ENCODE results near the gene TTC39A.

Gene TTC39A

GRCh38 chr1:51296383-51297357 lies 33.7 kb downstream of the TTC39A start:
- peak; percentile 67 to 69 for DNase-seq

- no peak for DNase-seq
Measured at GRCh38 chr1:51295926-51296325, 34.4 kb downstream of the TTC39A start.

- DNase-seq, result no peak
Measured at GRCh38 chr1:51294566-51295184, 35.7 kb downstream of the TTC39A start.

- no peak for DNase-seq
Measured at GRCh38 chr1:51293898-51294515, 36.4 kb downstream of the TTC39A start.

- no peak for DNase-seq
Measured at GRCh38 chr1:51290489-51290847, 39.9 kb downstream of the TTC39A start.

- DNase-seq, result no peak
Measured at GRCh38 chr1:51289676-51290488, 40.5 kb downstream of the TTC39A start.

GRCh38 chr1:51288578-51288977 lies 41.8 kb downstream of the TTC39A start:
- no peak for DNase-seq

- no peak for DNase-seq
Measured at GRCh38 chr1:51287966-51288365, 42.4 kb downstream of the TTC39A start.

GRCh38 chr1:51285055-51285454 lies 45.3 kb downstream of the TTC39A start:
- no peak for DNase-seq

- no peak for DNase-seq
Measured at GRCh38 chr1:51284487-51284954, 45.8 kb downstream of the TTC39A start.

GRCh38 chr1:51283979-51284378 lies 46.4 kb downstream of the TTC39A start:
- no peak for DNase-seq

GRCh38 chr1:51282605-51283004 lies 47.8 kb downstream of the TTC39A start:
- no peak for DNase-seq

GRCh38 chr1:51281807-51282206 lies 48.6 kb downstream of the TTC39A start:
- DNase-seq, result no peak

- DNase-seq, result no peak
Measured at GRCh38 chr1:51280321-51280978, 49.9 kb downstream of the TTC39A start.

- DNase-seq, result no peak
Measured at GRCh38 chr1:51276286-51276685, 54.1 kb downstream of the TTC39A start.

- no peak for DNase-seq
Measured at GRCh38 chr1:51274676-51275075, 55.7 kb downstream of the TTC39A start.

GRCh38 chr1:51272916-51273315 lies 57.4 kb downstream of the TTC39A start:
- DNase-seq, result no peak

- no peak for DNase-seq
Measured at GRCh38 chr1:51270751-51271150, 59.6 kb downstream of the TTC39A start.

GRCh38 chr1:51268634-51269033 lies 61.7 kb downstream of the TTC39A start:
- DNase-seq, result no peak

- DNase-seq, result no peak
Measured at GRCh38 chr1:51266791-51267190, 63.6 kb downstream of the TTC39A start.

GRCh38 chr1:51266181-51266580 lies 64.2 kb downstream of the TTC39A start:
- no peak for DNase-seq

GRCh38 chr1:51265618-51266017 lies 64.7 kb downstream of the TTC39A start:
- no peak for DNase-seq

Measured in CD4-positive, alpha-beta T cell treated with Interleukin-4 for 1 hour (primary cell).